Measurements from ENCODE around the gene OS9.
A peak's percentile ranks its signal among the peaks of the same experiment; 100 is the strongest.
"Not testable (repeated sequence)": the region's sequence is repeated elsewhere in the genome, so short reads cannot be mapped to it uniquely, and the experiment has no call there.

OS9 gene

GRCh38 chr12:57693659-57694458 lies at the start of gene OS9:
OS9 (plus strand) TSS chr12:57694132; CDS start chr12:57694162, 30 bp downstream.
- DNase-seq (ENCODE audit: low read depth in 2 of 2), result peak; percentile 85 to 92

GRCh38 chr12:57645990-57646658 lies 47.8 kb upstream of the OS9 start:
- not testable (repeated sequence) for DNase-seq (ENCODE audit: low read depth in 2 of 2)

GRCh38 chr12:57646659-57647049 lies 47.3 kb upstream of the OS9 start:
- DNase-seq (ENCODE audit: low read depth in 2 of 2), result not testable (repeated sequence)

GRCh38 chr12:57654042-57654441 lies 39.9 kb upstream of the OS9 start:
- DNase-seq (ENCODE audit: low read depth in 2 of 2), result no peak

- DNase-seq (ENCODE audit: low read depth in 2 of 2), result no peak
Observed at GRCh38 chr12:57655541-57656240, 38.2 kb upstream of the OS9 start.

GRCh38 chr12:57656408-57656807 lies 37.5 kb upstream of the OS9 start:
- DNase-seq (ENCODE audit: low read depth in 2 of 2), result not testable (repeated sequence)

GRCh38 chr12:57657744-57658143 lies 36.2 kb upstream of the OS9 start:
- DNase-seq (ENCODE audit: low read depth in 2 of 2), result no peak

- no peak for DNase-seq (ENCODE audit: low read depth in 2 of 2)
Observed at GRCh38 chr12:57658890-57659289, 35.0 kb upstream of the OS9 start.

GRCh38 chr12:57661376-57661775 lies 32.6 kb upstream of the OS9 start:
- no peak for DNase-seq (ENCODE audit: low read depth in 2 of 2)

GRCh38 chr12:57665066-57665820 lies 28.7 kb upstream of the OS9 start:
- DNase-seq (ENCODE audit: low read depth in 2 of 2), result not testable (repeated sequence)

- no peak for DNase-seq (ENCODE audit: low read depth in 2 of 2)
Observed at GRCh38 chr12:57666897-57667296, 27.0 kb upstream of the OS9 start.

- DNase-seq (ENCODE audit: low read depth in 2 of 2), result not testable (repeated sequence)
Observed at GRCh38 chr12:57669691-57670090, 24.2 kb upstream of the OS9 start.

GRCh38 chr12:57671811-57672210 lies 22.1 kb upstream of the OS9 start:
- not testable (repeated sequence) for DNase-seq (ENCODE audit: low read depth in 2 of 2)

GRCh38 chr12:57672801-57673200 lies 21.1 kb upstream of the OS9 start:
- no peak for DNase-seq (ENCODE audit: low read depth in 2 of 2)

- DNase-seq (ENCODE audit: low read depth in 2 of 2), result no peak
Observed at GRCh38 chr12:57674691-57675090, 19.2 kb upstream of the OS9 start.

GRCh38 chr12:57677947-57678346 lies 16.0 kb upstream of the OS9 start:
- DNase-seq (ENCODE audit: low read depth in 2 of 2), result not testable (repeated sequence)

- no peak for DNase-seq (ENCODE audit: low read depth in 2 of 2)
Observed at GRCh38 chr12:57679697-57680096, 14.2 kb upstream of the OS9 start.

GRCh38 chr12:57687862-57688261 lies 6.1 kb upstream of the OS9 start:
- no peak for DNase-seq (ENCODE audit: low read depth in 2 of 2)

GRCh38 chr12:57688931-57689330 lies 5.0 kb upstream of the OS9 start:
- DNase-seq (ENCODE audit: low read depth in 2 of 2), result no peak

GRCh38 chr12:57692500-57692899 lies 1.4 kb upstream of the OS9 start:
- DNase-seq (ENCODE audit: low read depth in 2 of 2), result no peak

- DNase-seq (ENCODE audit: low read depth in 2 of 2), result no peak
Observed at GRCh38 chr12:57693317-57693658, 644 bp upstream of the OS9 start.

GRCh38 chr12:57694459-57695019 lies 607 bp downstream of the OS9 start:
- DNase-seq (ENCODE audit: low read depth in 2 of 2), result peak in 1 of 2 donors; percentile 4
